Thyroid gland (tissue), 4 donors: ENCODE data around the gene SH3RF1. TPM values are rescaled to one million over a fixed set of nuclear protein-coding genes. Genes with fewer than 3 reads are reported as not detected.

Experiments
- DNase-seq, 2 donors: peaks; one replicate each; pipeline ENCODE4 v3.0.0-alpha.2; 2019
- H3K27ac ChIP-seq, 3 donors: fragments of 200-600 bp; sonication (generic); 1 replicate in 2 of 3; 2 replicates in 1 of 3; pipeline ENCODE4 v1.5.1; 2016 to 2019; ENCODE audit warnings: mild to moderate bottlenecking in 1 of 3, moderate library complexity in 1 of 3
- H3K27me3 ChIP-seq: fragments of 200-600 bp; sonication (generic); one replicate; pipeline ENCODE4 v1.5.1; 2019
- H3K36me3 ChIP-seq, 2 donors: fragments of 200-600 bp; sonication (generic); one replicate each; pipeline ENCODE4 v1.5.1; 2016 to 2019
- H3K4me1 ChIP-seq, 2 donors: fragments of 200-600 bp; sonication (generic); one replicate each; pipeline ENCODE4 v1.5.1; 2017 to 2019
- H3K4me3 ChIP-seq, 3 donors: fragments of 200-600 bp; sonication (generic); replicated peaks in 1 of 3; 1 replicate in 2 of 3; 2 replicates in 1 of 3; pipeline ENCODE4 v1.5.1; 2016; ENCODE audit warnings: mild to moderate bottlenecking in 1 of 3
- H3K9me3 ChIP-seq: fragments of 200-600 bp; sonication (generic); one replicate; pipeline ENCODE4 v1.5.1; 2017
- POLR2A ChIP-seq, 2 donors: fragments of 450-650 bp; IDR thresholded peaks; one replicate each; pipeline ENCODE4 v1.6.1; 2017; ENCODE audit warnings: antibody characterized with exemption in 2 of 2, mild to moderate bottlenecking in 2 of 2, moderate library complexity in 1 of 2
- WGBS, 2 donors: methylation state at CpG; one replicate each; pipeline ENCODE4 v1.1.5; 2017; 5-methylcytosine and 5-hydroxymethylcytosine counted together
- intact Hi-C: fragments of 100-400 bp; cut with DNase I; formaldehyde crosslinking; loops from one replicate; pipeline ENCODE4 v1.15.1; 2023
- total RNA-seq, 4 donors: library from RNA; depleted of rRNA; stranded (reverse); fragments of >200 nt; gene quantifications; one replicate each; pipeline ENCODE4 v1.2.3, GENCODE V29; 2016
- TF ChIP-seq, protein P1 (sequence below), 6 experiments: fragments of 200-600 bp in 3 of 6; fragments of 450-650 bp in 3 of 6; sonication (generic) in 3 of 6; IDR thresholded peaks; one replicate each; pipeline ENCODE4 v1.5.1; 2016 to 2019; ENCODE audit warnings: antibody characterized with exemption in 6 of 6, mild to moderate bottlenecking in 2 of 6, inconsistent platforms in 1 of 6, moderate library complexity in 1 of 6

SH3RF1 gene
- total RNA-seq, 4 donors from 2014 or later: 29.0 to 41.7 (median 32.5) TPM

DNA sequence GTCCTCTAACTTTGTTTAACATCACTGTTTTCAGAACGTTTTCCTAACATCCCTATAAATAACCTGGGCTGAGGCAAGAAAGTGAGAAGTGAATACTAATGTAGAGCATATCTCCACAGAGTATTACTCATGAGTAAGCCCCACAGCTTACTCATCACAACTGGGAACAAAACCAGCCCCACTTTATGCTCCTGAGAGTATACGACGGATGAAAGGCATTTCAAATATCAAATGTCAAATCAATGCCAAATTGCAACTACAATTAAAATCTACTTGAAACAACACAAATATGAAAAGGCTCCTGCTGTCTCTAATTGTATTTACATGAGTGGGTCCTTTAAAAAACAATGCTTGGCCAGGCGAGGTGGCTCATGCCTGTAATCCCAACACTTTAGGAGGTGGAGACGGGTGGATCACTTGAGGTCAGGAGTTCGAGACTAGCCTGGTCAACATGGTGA, 41.2 kb downstream of the SH3RF1 start:
- 33 to 34% methylated on average over 6 of the region's 6 CpGs for WGBS, 2 donors
- TF ChIP-seq POLR2A (IDR thresholded peaks at IDR 0.05): no peak
- TF ChIP-seq, protein P1, sequence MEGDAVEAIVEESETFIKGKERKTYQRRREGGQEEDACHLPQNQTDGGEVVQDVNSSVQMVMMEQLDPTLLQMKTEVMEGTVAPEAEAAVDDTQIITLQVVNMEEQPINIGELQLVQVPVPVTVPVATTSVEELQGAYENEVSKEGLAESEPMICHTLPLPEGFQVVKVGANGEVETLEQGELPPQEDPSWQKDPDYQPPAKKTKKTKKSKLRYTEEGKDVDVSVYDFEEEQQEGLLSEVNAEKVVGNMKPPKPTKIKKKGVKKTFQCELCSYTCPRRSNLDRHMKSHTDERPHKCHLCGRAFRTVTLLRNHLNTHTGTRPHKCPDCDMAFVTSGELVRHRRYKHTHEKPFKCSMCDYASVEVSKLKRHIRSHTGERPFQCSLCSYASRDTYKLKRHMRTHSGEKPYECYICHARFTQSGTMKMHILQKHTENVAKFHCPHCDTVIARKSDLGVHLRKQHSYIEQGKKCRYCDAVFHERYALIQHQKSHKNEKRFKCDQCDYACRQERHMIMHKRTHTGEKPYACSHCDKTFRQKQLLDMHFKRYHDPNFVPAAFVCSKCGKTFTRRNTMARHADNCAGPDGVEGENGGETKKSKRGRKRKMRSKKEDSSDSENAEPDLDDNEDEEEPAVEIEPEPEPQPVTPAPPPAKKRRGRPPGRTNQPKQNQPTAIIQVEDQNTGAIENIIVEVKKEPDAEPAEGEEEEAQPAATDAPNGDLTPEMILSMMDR (IDR thresholded peaks at IDR 0.05): no peak
- H3K4me1 ChIP-seq: peaks cover 24 to 36% of the 10 kb centered on the region in 2 donors
- no peaks in the 10 kb centered on the region for H3K27me3 ChIP-seq
- no peak overlapping the region for H3K4me3 ChIP-seq
- peak in 1 of 2 donors; percentile 23 for DNase-seq
- intact Hi-C loops: no loop called here
- no peaks in the 10 kb centered on the region for H3K9me3 ChIP-seq
- no peaks in the 10 kb centered on the region for H3K36me3 ChIP-seq
- H3K27ac ChIP-seq: peak overlapping the region in 2 of 3 donors; percentile 42 to 47

DNA sequence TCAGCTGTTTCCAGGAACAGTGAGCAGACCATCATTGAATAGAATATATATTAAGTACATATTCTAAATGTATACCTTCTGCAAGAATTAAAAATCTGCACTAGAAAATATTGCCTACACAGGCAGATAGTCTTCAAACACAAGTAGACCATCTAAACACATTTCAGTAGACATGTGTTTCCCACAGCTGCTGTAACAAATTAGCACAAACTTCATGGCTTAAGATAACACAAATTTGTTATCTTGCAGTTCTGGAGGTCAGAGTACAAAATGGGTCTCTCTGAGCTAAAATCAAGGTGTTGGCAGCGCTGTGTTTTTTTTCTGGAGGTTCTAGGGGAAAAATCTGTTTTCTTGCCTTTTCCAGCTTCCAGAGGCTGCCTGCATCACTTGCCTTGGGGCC, 42.7 kb downstream of the SH3RF1 start:
- Histone ChIP-seq H3K36me3 (no peaks in the 10 kb centered on the region), H3K27ac (no peak overlapping the region), H3K4me1 (peaks cover 13 to 25% of the 10 kb centered on the region in 2 donors), H3K9me3 (no peaks in the 10 kb centered on the region), H3K27me3 (no peaks in the 10 kb centered on the region), H3K4me3 (no peak overlapping the region)
- DNase-seq: no peak
- intact Hi-C loops: no loop called here
- WGBS, 2 donors: 97 to 100% methylated on average over 1 of the region's 1 CpG
- TF ChIP-seq, protein P1 (IDR thresholded peaks at IDR 0.05): no peak
- TF ChIP-seq POLR2A (IDR thresholded peaks at IDR 0.05): no peak

DNA sequence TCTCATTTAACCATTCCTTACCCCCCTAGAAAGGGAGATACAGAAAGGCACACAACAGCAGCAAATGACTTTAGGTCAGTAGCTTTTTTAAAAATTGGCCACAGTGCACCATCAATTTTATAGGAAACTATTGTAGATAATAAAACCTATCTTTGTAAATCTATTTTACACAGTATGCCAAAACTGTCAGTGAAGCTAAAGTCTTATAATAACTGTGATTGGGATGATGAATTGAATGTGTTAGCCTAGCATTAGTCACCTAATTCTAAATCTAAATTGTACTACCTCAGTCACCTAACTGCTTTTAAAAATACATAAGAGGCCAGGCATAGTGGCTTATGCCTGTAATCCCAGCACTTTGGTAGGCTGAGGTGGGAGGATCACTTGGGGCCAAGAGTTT, 44.2 kb downstream of the SH3RF1 start:
- Histone ChIP-seq H3K4me1 (peaks cover 13 to 25% of the 10 kb centered on the region in 2 donors), H3K27me3 (no peaks in the 10 kb centered on the region), H3K27ac (no peak overlapping the region), H3K9me3 (no peaks in the 10 kb centered on the region), H3K36me3 (no peaks in the 10 kb centered on the region), H3K4me3 (no peak overlapping the region)
- intact Hi-C loops: no loop called here
- DNase-seq: no peak
- TF ChIP-seq, protein P1 (IDR thresholded peaks at IDR 0.05): no peak
- TF ChIP-seq POLR2A (IDR thresholded peaks at IDR 0.05): no peak

DNA sequence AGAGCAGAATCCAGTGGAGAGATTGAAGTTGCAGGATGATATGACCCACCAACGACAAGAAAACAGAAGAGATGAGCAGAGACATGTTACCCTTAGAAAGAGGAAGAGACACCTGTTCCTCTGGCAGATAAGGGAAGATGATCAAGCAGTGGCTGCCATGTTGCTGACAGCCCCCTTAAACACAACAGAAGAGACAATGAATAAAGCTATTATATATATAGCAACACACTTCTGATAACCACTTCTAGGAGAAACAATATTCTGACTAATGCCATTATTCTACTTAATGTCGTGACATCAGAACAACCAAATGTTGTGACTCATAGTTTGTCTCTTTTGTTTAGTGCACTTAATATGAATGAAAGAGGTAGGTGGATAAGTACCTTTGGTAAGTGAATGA, 44.9 kb downstream of the SH3RF1 start:
- H3K9me3 ChIP-seq: no peaks in the 10 kb centered on the region
- no peak for TF ChIP-seq POLR2A (IDR thresholded peaks at IDR 0.05)
- H3K36me3 ChIP-seq: no peaks in the 10 kb centered on the region
- H3K4me3 ChIP-seq: no peak overlapping the region
- intact Hi-C loops: no loop called here
- H3K27ac ChIP-seq: no peak overlapping the region
- no peaks in the 10 kb centered on the region for H3K27me3 ChIP-seq
- peaks cover 15 to 25% of the 10 kb centered on the region in 2 donors for H3K4me1 ChIP-seq
- WGBS, 2 donors: 38 to 80% methylated on average over 2 of the region's 2 CpGs
- no peak for DNase-seq

DNA sequence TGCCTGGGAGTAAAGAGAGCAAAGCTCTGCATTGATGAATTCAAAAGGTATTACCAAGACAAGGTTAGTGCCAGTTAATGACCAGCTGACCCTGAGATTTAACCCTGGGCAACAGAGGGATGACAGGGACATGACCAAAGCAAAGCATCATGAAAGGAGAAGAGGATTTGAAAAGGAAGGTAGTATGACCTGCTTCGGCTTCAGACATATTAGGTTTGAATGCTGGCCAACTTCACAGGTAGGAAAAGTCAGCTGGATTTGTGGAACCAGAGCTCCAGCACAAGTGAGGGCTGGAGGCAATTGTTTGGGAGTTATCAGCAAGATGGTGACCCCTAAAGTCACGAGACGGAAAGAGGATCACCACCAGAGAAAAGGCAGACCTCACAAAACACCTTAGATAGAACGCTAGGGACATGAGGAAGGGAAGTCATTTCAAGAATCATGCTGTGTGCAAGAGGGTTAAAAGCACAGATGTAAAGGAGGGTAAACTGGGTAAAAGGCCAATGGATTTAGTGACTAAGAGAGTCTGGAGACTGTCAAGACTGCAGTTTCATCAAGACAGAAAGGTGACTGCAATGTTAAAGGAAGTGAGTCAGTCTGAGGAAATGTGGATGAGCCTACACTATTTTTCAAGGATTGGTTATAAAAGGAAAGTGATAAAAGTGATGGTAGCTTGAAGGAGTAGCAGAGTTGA, 45.6 kb downstream of the SH3RF1 start:
- Histone ChIP-seq H3K36me3 (no peaks in the 10 kb centered on the region), H3K9me3 (no peaks in the 10 kb centered on the region), H3K4me3 (no peak overlapping the region), H3K27ac (peak overlapping the region in 1 of 3 donors; percentile 26), H3K4me1 (peaks cover 21 to 25% of the 10 kb centered on the region in 2 donors), H3K27me3 (no peaks in the 10 kb centered on the region)
- DNase-seq: no peak
- WGBS, 2 donors: 88 to 96% methylated on average over 4 of the region's 4 CpGs
- no peak for TF ChIP-seq POLR2A (IDR thresholded peaks at IDR 0.05)
- TF ChIP-seq, protein P1 (IDR thresholded peaks at IDR 0.05): no peak
- intact Hi-C loops: no loop called here
